GM12874 (cell line): ENCODE measurements around the gene ADCY4.
A peak's percentile ranks its signal among the peaks of the same experiment; 100 is the strongest.

Source experiments
- CTCF ChIP-seq: IDR thresholded peaks from 2 replicates; pipeline ENCODE4 v1.5.1; 2011; ENCODE audit warnings: low read depth, mild to moderate bottlenecking, control low read depth, low read length, moderate library complexity; ENCODE audit not compliant: insufficient read depth

ADCY4 gene

GRCh38 chr14:24271134-24271833, 63.6 kb downstream of the ADCY4 start, which contains the start of gene RABGGTA:
TSS of gene RABGGTA (minus strand) at chr14:24271597. CDS start at chr14:24271115, 482 bp downstream.
- TF ChIP-seq CTCF, result peak; percentile 92

GRCh38 chr14:24270537-24271133, 64.2 kb downstream of the ADCY4 start:
- no peak for TF ChIP-seq CTCF

GRCh38 chr14:24269910-24270536, 64.8 kb downstream of the ADCY4 start:
- TF ChIP-seq CTCF, result no peak

DNA sequence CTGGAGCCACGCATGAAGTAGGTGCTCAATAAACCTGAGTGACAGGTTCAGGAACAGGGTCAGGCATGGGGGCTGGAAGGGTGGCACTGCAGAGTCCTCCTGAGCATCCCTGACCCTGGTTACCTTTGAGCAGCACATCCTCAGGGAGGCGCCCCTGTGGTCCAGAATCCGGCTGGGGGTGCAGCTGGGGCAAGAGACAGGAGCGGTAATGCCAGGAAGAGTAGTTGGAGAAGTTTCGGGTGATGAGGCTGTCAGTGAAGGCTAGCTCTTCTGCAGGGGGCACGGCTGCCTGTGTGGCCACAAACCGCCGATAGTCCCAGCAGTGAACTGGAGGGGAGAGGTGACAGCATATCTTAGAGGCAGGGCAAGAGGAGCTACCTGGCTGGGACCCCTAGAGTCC, 65.5 kb downstream of the ADCY4 start:
- TF ChIP-seq CTCF, result no peak
